GM18520 (cell line): ENCODE data around the gene EEF2K.
A peak's percentile ranks its signal among the peaks of the same experiment; 100 is the strongest.
"Not testable (repeated sequence)": the region's sequence is repeated elsewhere in the genome, so short reads cannot be mapped to it uniquely, and the experiment has no call there.

Source experiments
- ATAC-seq: cut with Tn5 transposase; IDR thresholded peaks from one replicate; pipeline ENCODE4 v1.9.1; 2021; ENCODE audit not compliant: unreplicated experiment

The EEF2K gene

GRCh38 chr16:22291860-22292318 is 85.8 kb downstream of the EEF2K start:
- no peak for ATAC-seq

DNA sequence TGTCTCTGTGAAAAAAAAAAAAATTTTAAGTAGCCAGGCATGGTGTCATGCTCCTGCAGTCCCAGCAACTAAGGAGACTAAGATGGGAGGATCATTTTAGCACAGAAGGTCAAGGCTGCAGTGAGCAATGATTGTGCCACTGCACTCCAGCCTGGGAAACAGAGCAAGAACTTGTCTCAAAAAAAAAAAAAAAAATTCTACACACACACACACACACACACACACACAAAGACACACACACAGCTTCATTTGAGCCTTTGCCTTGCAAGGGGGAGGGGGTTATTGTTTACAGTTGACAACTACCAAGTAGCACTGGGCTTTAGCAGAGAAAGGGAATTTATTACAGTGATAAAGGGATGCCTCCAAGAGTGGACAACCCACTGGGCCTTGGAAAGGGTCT is 86.2 kb downstream of the EEF2K start:
- ATAC-seq = no peak

DNA sequence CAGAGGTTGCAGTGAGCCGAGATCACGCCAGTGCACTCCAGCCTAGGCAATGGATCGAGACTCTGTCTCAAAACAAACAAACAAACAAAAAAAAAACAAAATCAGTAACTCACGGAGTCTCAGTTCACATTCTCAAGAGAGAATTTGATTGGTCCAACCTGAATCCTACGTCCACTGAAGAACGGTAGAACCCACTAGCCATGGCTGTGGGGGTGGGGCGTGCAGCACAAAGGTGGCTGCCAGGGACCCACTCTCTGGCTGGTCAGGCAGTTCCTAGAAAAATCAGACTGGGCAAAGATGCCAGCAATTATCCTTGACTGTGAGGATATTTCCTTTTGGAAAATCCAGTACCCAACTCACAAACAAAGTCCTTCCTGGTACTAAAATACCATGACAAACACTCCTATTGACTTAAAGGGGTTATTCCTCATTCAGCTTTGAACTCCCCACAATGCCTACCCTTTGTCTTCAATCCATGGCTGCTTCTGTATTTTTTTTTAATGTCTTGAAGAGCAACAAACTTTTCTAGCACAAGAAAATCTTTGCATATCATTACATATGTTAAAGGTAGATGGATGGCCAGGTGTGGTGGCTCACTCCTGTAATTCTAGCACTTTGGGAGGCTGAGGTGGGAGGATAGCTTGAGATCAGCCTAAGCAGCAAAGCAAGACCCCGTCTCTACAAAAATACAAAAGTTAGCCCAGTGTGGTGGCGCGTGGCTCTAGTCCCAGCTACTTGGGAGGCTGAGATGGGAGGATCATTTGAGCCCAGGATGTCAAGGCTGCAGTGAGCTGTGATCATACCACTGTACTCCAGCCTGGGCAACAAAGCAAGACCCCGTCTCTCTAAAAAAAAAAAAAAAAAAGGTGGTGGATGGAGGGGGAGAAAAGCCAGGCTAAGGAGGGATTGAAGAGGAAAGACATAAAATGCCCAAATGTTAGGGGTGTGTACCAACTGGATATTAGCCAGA is 87.3 kb downstream of the EEF2K start:
- ATAC-seq = no peak

DNA sequence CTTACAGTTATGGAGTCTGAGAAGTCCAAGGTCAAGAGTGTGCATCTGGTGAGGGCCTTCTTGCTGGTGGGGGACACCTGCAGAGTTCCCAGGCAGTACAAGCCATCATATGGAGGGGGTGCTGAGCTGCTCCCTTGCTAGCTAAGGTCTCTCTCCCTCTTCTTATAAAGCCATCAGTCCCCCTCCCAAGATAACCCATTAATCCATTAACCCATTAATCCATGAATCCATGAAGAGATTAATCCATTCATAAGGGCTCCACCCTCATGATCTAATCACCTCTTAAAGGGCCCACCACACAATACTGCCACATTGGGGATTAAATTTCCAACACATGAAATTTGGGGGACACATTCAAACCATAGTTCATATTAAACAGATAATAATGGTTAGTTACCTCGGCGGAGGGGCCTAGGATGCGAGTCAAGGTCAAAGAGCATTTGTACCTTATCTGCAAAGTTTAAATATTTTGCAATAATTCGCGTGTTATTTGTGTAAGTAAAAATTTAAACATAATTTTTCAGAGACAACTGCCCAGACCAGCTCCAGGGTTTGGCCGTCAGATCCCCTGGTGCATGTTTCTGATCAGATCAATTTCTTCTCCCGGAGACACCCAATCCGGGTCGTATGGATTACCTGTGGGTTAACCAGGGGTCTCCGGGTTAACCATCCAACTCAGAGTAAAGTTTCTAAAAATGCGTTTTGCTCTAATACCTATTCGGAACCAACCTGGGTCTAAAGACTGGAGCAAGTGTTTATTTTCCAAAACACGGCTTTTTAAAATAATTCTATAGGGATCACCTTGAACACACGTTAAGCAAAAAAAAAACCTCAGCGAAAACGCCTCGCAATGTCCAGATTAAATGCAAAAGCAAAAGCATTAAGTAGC is 90.4 kb downstream of the EEF2K start:
- ATAC-seq = no peak

GRCh38 chr16:22297114-22297870 is 91.2 kb downstream of the EEF2K start, which contains the start of gene POLR3E:
POLR3E (plus strand) TSS chr16:22297409; CDS start chr16:22302969, 5,560 bp downstream.
- ATAC-seq = peak; percentile 79

- ATAC-seq = peak; percentile 25
Observed at GRCh38 chr16:22297871-22298733, 92.0 kb downstream of the EEF2K start.

DNA sequence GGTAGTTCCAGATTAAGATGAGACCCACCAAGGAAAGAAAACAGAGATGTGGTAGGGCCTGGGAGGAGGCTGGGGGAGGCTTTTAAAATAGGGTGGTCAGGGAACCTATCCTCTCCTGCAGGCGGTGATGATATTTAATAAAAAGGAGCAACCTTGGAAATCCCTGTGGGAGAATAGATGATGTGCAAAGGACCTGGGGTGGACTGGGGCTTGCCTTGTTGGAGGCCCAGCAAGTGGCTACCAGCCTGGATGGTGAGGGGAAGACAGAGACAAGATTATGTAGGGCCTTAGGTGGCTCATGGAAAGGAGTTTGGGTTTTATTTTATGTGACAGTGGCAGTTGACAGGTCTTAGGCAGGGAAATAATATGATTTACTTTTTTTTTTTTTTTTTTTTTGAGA is 93.0 kb downstream of the EEF2K start:
- no peak for ATAC-seq

DNA sequence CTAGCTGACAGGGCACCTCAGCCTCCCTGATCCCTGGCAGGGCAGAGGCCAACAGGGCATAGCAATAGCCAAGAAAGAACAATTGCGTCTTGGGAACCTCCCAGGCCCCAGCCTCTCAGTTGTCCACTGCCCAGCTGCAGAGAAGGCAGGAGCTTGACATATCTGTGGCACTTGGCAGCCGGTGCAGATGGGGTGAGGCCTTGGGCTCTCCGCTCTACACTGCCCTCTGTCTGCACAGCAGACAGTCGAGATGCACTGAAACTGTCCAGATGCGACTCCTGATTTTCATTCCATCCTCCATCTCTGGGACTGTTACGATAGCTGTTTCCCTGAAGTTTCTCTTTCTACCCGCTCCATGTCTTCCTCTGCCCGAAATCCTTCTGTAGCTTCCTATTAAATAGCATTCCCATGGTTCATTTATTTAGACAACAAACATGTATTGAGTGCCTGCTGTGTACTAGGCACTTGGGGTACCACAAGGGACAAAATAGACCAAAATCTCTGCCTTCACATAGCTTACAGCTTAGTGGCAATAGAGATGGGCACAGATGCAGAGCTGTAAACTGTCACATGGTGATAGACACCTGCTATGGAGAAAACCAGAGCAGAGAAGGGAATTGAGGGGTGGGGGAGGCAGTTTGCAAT is 94.5 kb downstream of the EEF2K start:
- no peak for ATAC-seq

GRCh38 chr16:22301423-22301822 is 95.3 kb downstream of the EEF2K start:
- not testable (repeated sequence) for ATAC-seq

DNA sequence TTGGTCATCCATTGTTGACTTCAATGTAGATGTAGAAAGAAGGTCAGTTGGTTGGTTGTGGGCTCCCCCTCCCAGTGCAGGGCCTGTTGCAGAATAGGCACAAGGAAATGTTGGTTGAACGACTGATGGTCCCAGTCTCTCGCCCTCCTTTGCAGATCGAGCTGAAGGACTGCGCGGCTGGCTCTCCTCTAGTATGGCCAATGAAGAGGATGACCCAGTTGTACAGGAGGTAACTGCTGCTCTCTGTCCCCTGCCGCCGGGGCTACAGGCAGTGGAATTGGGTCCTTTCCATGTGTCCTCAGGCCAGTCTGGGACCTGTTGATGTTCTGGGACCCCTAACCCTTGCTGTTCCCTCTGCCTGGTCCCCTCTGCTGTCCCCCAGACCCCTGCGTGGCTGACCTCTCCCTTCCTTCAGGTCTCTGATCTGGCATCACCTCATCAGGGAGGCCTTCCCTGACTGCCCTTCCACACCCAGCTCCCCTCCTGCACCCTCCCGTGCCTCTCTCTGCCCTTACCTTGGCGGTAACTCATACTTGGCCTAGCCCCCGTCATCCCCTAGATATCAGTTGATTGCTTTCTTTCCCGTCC is 96.8 kb downstream of the EEF2K start:
- ATAC-seq = no peak

DNA sequence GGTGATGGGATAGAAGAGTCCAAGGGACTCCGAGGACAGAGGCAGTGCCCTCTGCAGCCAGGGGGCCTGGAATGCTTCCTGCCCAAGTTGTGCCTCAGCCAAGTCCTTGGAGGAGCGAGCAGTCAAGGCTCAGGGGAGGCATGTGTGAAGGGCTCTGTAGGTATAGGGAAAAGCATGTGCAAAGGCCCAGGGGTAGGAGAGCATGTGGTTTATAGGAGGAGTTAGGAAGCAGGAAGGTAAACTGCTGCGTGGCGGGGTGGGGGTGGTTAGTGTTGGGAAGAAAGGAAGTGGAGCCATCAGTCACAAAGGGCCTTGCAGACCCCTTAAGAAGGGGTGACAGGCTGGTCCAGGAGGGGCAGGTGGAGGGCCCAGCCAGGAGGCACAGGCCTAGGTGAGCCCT is 98.3 kb downstream of the EEF2K start:
- no peak for ATAC-seq

GRCh38 chr16:22306788-22307187 is 100.7 kb downstream of the EEF2K start:
- ATAC-seq = no peak

- no peak for ATAC-seq
Observed at GRCh38 chr16:22307838-22308237, 101.8 kb downstream of the EEF2K start.

GRCh38 chr16:22308824-22309520 is 102.9 kb downstream of the EEF2K start:
- ATAC-seq = no peak

- no peak for ATAC-seq
Observed at GRCh38 chr16:22311520-22311919, 105.4 kb downstream of the EEF2K start.

GRCh38 chr16:22312897-22313781 is 107.1 kb downstream of the EEF2K start:
- no peak for ATAC-seq

- no peak for ATAC-seq
Observed at GRCh38 chr16:22313876-22314470, 107.9 kb downstream of the EEF2K start.
